Measurements from ENCODE around the gene NUDC. TPM values are rescaled to one million over a fixed set of nuclear protein-coding genes. Genes with fewer than 3 reads are reported as not detected.

NUDC gene
- total and polyA plus RNA-seq, 9 of the 15 experiments (the other 6 are each of a cell fraction or from before 2014, with no cell fraction given), result 9.8 to 234 (median 149) TPM

DNA sequence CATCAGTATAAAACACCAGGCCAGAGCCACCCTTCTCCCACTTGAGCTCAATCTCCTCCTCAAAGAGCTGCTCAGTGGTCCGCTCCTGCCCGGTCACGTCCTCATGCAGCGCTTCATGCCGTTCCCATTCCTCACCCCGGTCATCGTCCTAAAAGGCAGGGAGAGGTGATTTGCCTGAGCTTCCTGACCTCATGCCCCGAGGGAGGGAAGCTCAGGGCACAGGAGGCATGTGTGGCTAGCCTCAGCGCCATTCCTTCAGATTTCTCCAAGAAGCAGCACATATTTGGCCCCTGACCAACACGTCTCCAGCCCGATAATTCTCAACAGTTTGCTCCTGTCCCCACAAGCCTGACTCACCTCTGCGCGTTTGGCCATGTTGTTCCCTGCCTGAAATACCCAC lies 27.3 kb upstream of the NUDC start (continued):
- TF ChIP-seq RNF219 (CRISPR knock-in tag; IDR thresholded peaks at IDR 0.05) (no peak), CC2D1A (IDR thresholded peaks at IDR 0.05) (no peak), TAL1 (IDR thresholded peaks at IDR 0.05) (no peak), SIX5 (IDR thresholded peaks at IDR 0.05; ENCODE audit: borderline replicate concordance in 1 of 2, insufficient read depth in 1 of 2, low read depth in 1 of 2, low read length in 2 of 2) (no peak), ZNF23 (CRISPR knock-in tag; IDR thresholded peaks at IDR 0.05) (no peak), ZNF282 (CRISPR knock-in tag; IDR thresholded peaks at IDR 0.05) (no peak), SPI1 (IDR thresholded peaks at IDR 0.05; ENCODE audit: borderline replicate concordance, low read depth, low read length) (no peak)
- TF ChIP-seq, protein P1, sequence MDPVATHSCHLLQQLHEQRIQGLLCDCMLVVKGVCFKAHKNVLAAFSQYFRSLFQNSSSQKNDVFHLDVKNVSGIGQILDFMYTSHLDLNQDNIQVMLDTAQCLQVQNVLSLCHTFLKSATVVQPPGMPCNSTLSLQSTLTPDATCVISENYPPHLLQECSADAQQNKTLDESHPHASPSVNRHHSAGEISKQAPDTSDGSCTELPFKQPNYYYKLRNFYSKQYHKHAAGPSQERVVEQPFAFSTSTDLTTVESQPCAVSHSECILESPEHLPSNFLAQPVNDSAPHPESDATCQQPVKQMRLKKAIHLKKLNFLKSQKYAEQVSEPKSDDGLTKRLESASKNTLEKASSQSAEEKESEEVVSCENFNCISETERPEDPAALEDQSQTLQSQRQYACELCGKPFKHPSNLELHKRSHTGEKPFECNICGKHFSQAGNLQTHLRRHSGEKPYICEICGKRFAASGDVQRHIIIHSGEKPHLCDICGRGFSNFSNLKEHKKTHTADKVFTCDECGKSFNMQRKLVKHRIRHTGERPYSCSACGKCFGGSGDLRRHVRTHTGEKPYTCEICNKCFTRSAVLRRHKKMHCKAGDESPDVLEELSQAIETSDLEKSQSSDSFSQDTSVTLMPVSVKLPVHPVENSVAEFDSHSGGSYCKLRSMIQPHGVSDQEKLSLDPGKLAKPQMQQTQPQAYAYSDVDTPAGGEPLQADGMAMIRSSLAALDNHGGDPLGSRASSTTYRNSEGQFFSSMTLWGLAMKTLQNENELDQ (CRISPR knock-in tag; IDR thresholded peaks at IDR 0.05; ENCODE audit: borderline replicate concordance), result no peak
- TF ChIP-seq, protein P2, sequence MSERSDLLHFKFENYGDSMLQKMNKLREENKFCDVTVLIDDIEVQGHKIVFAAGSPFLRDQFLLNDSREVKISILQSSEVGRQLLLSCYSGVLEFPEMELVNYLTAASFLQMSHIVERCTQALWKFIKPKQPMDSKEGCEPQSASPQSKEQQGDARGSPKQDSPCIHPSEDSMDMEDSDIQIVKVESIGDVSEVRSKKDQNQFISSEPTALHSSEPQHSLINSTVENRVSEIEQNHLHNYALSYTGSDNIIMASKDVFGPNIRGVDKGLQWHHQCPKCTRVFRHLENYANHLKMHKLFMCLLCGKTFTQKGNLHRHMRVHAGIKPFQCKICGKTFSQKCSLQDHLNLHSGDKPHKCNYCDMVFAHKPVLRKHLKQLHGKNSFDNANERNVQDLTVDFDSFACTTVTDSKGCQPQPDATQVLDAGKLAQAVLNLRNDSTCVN (CRISPR knock-in tag; IDR thresholded peaks at IDR 0.05), result no peak
